PFSK-1 (cell line): Measurements from ENCODE around the gene ZCCHC13.

Source experiments
- FOXP2 ChIP-seq: optimal IDR thresholded peaks from 2 replicates; pipeline ENCODE3; 2011; ENCODE audit warnings: borderline replicate concordance, control low read depth, inconsistent platforms; ENCODE audit not compliant: insufficient read depth; ENCODE audit errors: extremely low read length, extremely low read depth
- POLR2AphosphoS5 ChIP-seq: IDR thresholded peaks from 2 replicates; pipeline ENCODE4 v1.6.1; 2012; ENCODE audit warnings: low read depth, mild to moderate bottlenecking, control low read depth, low read length, moderate library complexity
- REST ChIP-seq, 2 experiments: IDR thresholded peaks; 2 replicates each; pipeline versions ENCODE4 v1.6.1 to v1.8.0; 2011 to 2012; ENCODE audit warnings: low read depth in 2 of 2, low read length in 2 of 2, control low read depth in 1 of 2, inconsistent platforms in 1 of 2, mild to moderate bottlenecking in 1 of 2, moderate library complexity in 1 of 2; ENCODE audit not compliant: insufficient read depth in 1 of 2
- TAF1 ChIP-seq: IDR thresholded peaks from 2 replicates; pipeline ENCODE4 v1.6.1; 2012; ENCODE audit warnings: low read length, control low read depth, borderline replicate concordance; ENCODE audit not compliant: insufficient read depth

GRCh38 chrX:74295101-74295500 is 8.9 kb upstream of the ZCCHC13 start:
- TF ChIP-seq FOXP2 (no peak), TAF1 (no peak), POLR2AphosphoS5 (no peak), REST (IDR thresholded peaks at IDR 0.05; ENCODE audit: insufficient read depth in 1 of 2, low read depth in 2 of 2, low read length in 2 of 2) (no peak)
